Measurements from ENCODE around the gene UBE2S.

UBE2S gene

DNA sequence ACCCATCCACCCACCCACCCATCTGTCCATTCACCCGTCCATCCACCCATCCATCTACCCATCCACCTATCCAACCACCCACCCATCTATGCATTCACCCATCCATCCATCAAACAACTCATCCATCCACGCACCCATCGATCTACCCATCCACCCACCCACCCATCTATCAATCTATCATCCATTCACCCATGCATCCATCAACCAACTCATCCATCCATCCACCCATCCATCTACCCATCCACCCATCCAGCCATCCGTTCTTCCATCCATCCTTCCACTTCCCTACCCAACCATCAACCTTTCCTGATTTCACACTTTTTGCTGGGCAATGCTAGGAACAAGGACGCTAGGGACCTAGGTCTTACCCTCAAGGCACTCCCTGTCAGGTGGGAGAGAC is 25.6 kb downstream of the UBE2S start:
- DNase-seq: no peak

DNA sequence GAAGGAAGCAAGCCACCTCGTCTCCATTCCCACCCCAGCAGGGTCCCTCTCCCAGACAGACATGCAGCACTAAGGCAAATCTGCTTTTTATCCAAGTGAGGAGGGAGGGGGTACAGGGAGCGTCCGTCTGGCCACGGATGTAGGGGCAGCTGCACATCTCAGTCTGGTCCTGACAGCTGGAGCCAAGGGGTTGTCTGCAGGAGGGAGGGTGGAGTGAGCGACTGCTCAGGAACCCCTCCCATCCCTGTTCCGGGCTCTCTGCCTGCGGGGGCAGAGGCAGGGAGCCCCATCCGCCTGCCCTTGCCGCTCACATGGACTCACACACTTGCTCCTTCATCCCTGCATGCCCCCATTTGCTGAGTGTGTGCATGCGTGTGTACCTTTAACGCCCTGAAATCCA is 28.4 kb downstream of the UBE2S start:
- DNase-seq: no peak

DNA sequence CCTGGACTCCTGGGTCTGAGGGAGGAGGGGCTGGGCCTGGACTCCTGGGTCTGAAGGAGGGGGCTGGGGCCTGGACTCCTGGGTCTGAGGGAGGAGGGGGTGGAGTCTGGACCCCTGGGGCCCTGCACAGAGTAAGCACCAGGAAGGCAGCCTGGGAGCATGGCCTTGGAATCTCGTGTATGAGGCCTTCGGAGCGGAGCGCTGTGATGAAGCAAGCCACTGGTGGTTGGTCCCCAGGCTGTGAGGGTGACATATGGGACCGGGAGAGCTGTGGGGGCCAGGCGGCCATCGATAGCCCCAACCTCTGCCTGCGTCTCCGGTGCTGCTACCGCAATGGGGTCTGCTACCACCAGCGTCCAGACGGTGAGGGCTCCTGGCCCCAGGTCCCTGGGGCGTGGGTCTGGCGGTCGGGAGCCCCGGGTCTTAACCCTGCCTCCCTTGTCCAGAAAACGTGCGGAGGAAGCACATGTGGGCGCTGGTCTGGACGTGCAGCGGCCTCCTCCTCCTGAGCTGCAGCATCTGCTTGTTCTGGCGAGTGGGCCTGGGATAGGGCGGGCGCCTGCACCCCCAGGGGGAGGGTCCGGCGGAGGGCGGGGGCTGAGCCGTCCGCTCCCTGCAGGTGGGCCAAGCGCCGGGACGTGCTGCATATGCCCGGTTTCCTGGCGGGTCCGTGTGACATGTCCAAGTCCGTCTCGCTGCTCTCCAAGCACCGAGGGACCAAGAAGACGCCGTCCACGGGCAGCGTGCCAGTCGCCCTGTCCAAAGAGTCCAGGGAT is 30.0 kb downstream of the UBE2S start:
- DNase-seq: no peak

DNA sequence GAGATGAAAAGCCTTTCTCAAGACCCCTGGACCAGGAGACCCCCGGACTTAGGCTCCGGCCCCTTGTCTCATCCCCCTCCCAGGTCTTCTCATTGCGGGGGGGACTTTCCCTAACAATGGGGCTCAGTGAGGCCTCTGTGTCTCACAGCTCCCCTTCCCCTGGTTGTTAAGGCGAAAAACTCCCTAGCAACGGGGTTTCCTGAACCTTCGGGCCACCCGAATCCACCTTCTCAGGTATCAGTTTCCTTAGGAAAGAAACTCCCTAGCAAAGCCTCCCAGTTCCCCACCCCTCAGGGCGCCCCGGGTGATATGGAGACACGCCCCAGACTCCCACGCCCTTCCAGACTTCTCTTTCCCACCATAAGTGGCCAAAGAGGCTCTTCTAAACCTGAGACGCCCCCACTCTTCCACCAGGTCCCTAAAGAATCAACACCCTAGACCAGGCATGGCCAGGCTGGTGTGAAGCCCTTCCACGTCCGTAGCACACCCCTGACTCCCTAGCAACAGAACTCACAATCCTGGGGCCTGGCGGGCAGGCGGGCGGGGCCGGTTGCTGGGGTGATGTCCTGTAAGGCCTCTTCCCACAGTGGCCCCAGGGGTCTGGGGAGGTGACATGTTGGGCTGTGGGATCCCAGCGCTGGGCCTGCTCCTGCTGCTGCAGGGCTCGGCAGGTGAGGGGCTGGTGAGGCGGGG is 31.2 kb downstream of the UBE2S start, which contains the start of gene TMEM190:
Gene TMEM190, plus strand, starts transcription at position 586 of the 693 bp plus-strand sequence. Its CDS starts 28 bp downstream, at position 614.
- DNase-seq: no peak

DNA sequence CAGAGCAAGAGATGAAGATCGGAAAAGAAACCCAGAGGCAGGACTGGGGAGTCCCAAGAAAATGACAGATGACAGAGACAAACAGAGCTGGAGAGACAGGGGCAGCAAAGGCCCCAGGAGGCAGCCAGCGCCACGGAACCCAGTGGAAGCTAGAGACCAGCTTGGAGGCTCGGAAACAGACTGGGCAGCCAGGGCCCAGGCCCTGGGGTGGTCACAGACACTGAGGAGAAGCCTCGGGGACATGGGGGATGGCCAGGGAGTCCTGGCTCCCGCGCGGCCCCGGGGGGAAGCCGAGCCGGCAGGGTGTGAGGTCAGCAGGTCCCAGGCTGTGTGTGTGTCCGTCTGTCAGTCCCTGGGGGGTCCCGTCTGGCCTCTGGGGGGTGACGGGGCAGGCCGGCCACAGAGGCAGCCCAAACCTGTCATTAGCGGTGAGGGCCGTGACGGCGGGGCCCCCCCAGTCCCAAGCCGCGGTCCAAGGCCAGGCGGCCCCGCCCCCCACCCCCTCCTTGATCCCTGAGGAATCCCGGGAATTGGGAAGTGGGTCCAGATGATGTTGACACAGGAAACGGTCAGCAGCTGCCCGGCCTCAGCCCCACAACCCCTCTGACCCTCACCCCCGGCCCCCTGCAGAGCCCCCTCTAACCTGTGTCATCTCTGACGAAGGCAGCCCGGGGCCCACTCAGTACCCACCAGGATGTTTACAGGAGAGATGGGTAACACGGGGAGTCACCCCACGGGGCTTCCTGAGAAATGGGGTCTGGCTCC is 33.4 kb downstream of the UBE2S start:
- no peak for DNase-seq

DNA sequence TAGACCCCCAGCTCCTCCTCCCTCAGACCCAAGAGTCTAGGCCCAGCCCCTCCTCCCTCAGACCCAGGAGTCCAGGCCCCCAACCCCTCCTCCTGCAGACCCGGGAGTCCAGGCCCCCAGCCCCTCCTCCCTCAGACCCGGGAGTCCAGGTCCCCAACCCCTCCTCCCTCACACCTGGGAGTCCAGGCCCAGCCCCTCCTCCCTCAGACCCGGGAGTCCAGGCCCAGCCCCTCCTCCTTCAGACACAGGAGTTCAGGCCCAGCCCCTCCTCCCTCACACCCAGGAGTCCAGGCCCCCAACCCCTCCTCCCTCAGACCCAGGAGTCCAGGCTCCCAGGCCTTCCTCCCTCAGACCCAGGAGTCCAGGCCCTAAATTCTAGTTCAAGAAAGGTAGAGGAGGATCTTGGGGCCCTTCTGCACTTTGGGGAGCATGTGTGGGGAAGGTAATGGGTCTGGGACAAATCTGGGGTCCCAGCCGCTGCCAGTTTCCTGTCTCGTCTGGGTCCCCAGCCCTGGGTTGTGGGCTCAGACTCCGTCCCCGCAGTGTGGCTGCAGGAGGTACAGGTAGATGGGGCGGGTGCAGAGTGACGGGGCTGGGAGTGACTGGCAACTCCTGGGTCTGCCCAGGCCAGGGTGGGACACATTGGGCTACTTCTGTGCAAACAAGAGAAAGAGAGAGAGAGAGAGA is 34.1 kb downstream of the UBE2S start:
- DNase-seq: no peak

DNA sequence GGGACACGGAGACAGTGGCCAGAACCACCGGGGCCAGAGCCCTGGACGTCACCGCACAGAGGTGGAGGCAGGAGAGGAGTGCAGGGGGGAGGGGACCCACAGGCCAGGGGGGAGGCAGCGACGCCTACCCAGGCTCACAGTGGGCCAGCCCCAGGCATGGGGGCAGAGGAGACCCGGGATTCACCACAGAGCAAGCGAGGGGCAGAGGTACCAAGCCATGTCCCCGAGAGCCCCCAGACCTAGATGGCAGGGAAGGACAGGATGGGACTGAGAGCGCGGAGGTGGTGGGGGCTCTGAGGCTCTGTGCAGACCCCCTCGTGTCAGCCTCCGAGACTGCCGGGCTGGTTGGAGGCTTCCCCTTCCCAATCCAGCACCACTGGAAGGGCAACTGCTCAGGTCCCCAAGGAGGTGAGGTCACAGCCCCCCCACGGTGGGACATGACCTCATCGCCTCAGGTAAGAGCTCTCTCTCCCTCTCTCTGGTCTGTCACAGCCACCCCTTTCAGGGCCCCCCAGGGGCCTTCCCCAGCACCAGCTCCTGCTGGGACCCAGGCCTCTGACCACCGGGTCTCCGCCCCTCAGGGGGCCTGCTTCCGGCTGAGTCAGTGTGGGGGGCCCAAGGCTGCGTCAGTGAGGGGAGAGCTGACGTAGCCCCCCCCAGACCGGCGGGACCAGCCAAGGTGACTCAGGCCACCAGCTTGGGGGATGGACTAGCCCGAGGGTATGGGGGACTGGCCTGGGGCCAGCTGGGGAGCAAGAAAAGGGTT is 35.1 kb downstream of the UBE2S start:
- no peak for DNase-seq

DNA sequence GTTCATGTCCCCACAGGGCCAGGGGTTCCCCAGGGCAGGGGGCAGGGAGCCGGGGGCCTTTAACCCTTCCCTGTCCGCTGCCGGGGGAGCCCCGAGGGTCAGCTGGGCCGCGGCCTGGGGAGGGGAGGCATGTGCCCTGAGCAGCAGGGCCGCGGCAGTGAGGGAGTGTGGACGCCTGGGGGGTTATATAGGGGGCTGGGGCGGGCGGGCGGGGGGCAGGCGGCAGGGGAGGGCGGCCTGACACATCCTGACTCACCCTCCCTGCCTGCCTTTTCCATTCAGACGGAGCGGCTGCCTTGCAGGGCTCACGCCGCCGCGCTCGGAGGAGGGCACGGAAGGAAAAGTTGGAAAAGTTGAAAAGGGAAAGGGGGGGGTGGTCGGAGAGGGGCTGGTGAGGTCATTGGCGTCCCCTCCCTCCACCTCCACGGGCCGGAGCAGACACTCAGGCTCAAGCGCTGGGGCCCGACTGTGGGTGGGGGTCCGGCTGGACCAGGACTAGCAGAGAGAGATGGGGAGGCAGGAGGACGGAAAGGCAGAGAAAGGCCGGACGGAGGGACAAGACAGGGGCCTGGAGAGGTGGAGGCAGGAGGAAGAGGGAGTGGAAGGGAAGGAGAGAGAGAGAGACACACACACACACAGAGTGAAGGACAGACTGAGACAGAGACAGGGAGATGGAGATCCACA is 37.1 kb downstream of the UBE2S start, which contains the start of gene IL11:
Gene IL11, minus strand, starts transcription at position 159 of the 684 bp plus-strand sequence. Its CDS starts 153 bp downstream, at position 6.
- no peak for DNase-seq

DNA sequence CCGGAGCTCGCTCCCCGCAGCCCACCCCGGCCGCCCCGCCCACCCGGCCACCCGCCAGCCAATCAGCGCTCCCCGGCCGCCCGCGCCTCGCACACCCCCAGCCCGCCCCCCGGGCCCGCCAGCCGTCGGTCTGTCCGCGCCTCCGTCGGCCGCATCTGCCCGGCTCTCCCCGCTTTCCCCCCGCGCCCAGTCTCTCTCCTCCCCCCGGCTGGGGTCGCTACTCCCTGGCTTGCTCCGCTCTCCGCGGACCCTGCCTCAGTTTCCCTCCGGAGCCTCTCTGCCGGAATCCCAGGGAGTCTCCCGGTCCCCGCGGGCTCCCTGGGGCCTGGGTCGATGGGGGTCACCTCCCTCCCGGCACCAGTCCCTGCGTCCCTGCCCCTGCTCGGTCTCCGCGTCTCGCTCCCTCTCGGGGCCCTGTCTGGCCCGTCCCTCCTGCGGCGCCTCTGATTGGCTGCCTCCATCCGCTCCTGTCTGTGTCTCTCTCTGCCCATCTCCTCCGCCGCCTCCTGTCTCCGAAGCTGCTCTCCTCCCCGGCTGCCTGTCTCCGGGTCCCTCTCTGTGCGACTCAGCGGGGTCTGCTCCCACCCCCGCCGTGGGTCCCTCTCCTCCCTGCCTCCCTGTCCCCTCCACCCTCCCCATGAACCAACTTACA is 37.8 kb downstream of the UBE2S start:
- peak; percentile 66 for DNase-seq

DNA sequence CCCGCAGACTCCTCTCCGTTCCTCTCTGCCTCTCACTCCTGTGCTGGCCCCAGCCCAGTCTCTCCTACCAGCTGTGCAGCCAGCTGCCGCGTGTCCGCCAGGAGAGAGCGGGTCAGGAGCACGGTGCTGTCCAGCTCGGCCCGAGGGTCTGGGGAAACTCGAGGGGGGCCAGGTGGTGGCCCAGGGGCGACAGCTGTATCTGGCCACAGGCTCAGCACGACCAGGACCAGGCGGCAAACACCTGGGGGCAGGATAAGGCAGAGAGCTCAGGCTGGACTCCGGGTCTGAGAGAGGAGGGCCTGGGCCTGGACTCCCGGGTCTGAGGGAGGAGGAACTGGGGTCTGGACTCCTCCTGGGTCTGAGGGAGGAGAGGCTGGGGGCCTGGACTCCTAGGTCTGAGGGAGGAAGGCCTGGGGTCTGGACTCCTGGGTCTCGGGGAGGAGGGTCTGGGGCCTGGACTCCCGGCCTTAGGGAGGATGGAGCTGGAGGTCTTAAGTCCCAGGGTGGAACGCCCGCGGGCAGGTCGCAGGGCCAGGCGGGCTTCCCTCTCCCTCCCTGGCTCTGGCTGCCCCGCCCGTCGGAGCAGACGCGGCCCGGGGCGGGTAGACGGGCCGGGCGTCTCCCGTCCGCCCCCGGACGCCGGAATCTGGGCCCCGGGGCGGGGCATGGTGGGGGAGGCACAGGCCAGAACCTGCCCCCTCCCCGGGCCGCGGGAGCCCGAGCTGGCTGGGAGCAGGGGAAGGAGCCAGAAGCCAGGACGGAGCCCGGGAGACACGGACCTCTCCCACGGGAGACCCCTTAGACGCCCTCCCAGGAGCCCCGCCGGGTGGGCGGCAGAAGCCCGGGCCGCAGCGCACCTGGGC is 38.7 kb downstream of the UBE2S start:
- DNase-seq: no peak

DNA sequence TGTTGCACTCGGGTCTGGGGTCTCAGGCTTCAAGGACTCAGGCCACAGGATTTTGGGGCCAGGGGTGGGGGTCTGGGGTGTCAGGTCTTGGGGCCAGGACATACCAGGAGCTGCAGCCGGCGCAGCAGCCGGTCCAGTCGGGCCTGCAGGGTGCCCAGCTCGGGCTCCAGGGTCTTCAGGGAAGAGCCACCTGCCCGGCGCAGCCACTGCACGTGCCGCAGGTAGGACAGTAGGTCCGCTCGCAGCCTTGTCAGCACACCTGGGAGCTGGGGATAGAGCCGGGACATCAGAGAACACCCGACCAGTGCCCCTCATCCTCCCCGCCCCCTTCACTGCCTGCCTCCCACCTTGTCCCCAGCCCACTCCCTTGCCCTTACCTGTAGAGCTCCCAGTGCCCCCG is 39.5 kb downstream of the UBE2S start:
- DNase-seq: no peak

DNA sequence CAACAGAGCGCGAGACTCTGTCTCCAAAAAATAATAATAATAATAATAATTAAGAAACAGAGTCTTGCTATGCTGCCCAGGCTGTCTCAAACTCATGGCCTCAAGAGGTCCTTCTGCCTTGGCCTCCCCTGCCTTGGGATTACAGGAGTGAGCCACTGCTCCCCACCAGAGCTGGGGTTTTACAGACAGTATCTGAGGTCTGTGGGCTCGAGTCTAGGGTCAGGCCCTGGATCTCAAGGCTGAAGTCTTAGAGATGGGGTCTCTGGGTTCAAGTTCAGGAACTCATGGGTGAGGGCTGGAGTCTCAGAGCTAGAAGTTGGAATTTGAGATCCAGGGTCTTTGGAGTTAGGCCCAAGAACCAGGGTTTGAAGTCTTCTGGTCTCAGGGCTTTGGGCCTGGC is 40.8 kb downstream of the UBE2S start:
- DNase-seq: no peak

DNA sequence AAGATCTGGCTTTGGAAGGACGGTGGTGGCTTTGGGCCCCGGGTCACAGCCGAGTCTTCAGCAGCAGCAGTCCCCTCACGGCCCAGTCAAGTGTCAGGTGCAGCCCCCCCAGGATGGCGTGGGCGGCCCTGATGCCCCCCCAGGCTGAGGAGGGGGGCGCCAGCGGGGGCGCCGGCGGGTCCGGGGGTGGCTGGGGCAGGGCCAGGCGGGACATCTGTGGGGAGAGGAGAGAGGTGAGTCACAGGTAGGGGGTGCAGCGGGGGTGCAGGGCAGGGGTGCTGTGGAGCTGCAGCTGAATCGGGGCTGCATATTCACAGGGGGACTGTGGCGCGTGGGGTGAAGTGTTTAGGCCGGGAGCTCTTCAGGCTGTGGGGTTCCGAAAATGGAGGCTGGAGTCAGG is 41.6 kb downstream of the UBE2S start:
- DNase-seq: no peak

DNA sequence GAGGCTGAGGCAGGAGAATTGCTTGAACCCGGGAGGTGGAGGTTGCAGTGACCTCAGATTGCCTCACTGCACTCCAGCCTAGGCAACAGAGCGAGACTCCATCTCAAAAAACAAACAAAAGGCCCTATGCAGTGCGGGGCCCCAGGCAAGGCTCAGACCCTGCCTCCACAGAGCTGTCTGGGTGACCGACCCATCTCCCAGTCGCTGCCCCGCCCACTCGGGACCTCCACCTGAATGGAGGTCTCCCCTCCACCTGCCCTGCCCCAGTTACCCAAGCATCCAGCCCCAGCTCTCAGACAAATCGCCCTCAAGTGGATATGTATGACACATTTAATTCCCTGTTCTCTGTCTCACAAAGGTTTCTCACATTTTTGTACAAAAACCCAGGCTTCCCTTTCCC is 42.3 kb downstream of the UBE2S start:
- DNase-seq: no peak

DNA sequence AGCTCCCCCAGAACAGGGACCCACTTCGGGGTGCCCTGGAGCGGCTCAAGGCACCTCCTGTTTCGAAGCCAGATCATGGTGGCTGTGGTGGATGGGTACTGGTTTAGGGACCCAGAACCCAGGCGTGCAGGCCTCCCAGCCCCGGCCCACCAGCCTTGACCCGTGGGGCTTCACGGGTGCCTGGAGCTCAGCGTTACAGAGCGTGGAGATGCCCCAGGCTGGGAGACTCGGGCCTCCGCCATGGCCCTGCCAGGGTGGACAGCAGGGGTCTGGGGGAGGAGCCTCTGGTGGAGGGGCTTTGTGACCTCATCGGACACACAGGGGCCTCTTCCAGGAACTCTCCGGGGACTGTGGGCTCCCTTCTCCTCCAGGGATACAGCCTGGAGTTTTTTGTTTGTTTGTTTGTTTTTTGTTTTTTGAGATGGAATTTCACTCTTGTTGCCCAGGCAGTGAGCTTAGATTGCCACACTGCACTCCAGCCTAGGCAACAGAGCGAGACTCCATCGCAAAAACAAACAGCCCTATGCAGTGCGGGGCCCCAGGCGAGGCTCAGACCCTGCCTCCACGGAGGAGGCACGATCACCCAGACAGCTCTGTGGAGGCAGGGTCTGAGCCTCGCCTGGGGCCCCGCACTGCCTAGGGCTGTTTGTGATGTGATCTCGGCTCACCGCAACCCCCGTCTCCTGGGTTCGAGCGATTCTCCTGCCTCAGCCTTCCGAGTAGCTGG is 44.4 kb downstream of the UBE2S start, which contains the start of gene GARIN5B:
Gene GARIN5B, minus strand, starts transcription at position 271 of the 727 bp plus-strand sequence. Its CDS starts 194 bp downstream, at position 77.
- DNase-seq: no peak

DNA sequence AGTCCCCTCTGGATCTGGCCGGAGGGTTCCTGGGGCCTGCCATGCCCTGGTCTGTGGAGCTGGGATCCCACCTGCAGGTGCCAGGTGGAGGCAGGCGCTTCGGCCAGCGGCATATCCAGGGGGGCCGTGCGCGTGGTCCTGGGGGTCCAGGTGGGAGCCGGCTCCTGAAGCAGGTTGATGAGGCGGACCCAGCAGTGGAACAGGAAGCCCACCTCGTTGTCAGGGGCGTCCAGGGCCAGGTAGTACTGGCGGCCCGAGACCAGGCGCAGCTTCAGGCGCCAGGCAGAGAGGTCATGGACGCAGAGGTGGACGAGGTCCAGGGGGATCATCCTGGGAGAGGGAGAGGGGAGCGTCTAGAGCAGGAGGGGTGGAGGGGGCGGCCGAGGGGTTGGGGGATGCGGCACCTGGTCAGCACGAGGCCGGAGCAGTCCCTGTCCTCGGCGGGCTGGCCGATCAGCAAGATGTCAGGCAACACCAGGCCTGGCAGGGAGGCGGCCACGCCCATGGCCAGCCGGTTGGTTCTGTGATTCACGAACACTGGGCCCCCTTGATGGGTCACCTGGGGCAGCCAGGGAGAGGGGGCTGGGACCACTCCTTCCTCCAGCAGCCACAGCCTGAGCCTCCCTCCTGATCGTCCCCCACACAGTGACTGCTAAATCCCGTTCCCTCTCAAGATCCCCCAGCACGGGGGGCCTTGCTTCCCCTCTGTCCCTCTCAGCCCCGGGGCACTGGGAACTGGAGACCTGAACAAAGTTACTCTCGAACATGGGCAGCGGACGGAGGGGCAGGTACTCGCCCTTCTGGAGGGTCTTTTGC is 45.2 kb downstream of the UBE2S start:
- DNase-seq: no peak

DNA sequence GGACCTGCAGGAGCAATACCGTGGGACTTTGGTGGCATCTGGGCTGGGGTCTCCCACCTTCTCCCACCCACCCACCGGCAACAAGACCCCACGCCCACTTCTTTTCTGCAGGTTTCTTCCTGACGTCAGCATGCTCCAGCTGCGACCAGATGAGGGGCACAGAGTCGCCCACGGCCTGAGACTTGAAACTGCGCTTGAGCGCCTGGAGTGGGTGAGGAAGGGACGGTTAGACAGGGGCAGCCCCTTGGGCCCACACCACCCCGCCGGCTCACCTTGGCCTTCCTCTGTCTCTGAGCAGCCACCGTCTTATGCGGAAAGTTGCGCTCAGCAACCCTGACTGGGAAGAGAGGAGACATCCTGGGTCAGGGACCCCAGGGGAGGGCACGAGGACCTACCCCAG is 46.7 kb downstream of the UBE2S start:
- DNase-seq: no peak

Data from NCI-H1105 treated with DMSO at 0.1 percent for 48 hours (cell line).